Measurements from ENCODE around the gene DYNLL2.

DNA sequence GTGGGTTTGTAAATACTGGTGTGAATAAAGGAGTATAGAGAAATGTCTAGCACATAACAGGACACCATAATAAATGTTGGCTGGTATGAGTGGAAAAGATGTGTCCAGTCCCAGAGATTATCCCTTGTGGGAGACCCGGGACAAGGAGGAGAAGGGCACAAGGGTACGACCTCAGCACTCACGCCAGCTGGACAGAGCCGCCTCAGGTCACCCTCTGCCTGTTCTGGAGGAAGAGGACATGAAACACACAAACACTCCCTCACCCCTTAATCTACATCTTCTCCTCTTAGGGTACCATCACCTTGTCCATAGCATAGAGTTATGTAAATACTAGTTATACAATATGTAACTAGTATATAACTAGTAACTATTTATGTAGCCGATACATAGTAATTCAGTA is 26.8 kb downstream of the DYNLL2 start:
- TF ChIP-seq EZH2 (IDR thresholded peaks at IDR 0.05; ENCODE audit: borderline replicate concordance, low read depth, low read length, poor library complexity, severe bottlenecking): no peak
- TF ChIP-seq, protein P1, sequence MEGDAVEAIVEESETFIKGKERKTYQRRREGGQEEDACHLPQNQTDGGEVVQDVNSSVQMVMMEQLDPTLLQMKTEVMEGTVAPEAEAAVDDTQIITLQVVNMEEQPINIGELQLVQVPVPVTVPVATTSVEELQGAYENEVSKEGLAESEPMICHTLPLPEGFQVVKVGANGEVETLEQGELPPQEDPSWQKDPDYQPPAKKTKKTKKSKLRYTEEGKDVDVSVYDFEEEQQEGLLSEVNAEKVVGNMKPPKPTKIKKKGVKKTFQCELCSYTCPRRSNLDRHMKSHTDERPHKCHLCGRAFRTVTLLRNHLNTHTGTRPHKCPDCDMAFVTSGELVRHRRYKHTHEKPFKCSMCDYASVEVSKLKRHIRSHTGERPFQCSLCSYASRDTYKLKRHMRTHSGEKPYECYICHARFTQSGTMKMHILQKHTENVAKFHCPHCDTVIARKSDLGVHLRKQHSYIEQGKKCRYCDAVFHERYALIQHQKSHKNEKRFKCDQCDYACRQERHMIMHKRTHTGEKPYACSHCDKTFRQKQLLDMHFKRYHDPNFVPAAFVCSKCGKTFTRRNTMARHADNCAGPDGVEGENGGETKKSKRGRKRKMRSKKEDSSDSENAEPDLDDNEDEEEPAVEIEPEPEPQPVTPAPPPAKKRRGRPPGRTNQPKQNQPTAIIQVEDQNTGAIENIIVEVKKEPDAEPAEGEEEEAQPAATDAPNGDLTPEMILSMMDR (conservative IDR thresholded peaks at IDR 0.05; ENCODE audit: low read depth, low read length): no peak
